ENCODE results near the gene ARHGAP42. TPM values are rescaled to one million over a fixed set of nuclear protein-coding genes. Genes with fewer than 3 reads are reported as not detected.

ARHGAP42 gene
- total and polyA plus RNA-seq, 11 donors, result 3.8 to 12.4 (median 8.6) TPM

- H3K27ac ChIP-seq, result no peak overlapping the region
- intact Hi-C loops (cut with DNase I), result loop anchor here in 1 of 10 donors (10.0 kb wide), 1 partner anchor 56 kb away; no protein-coding TSS in a partner anchor
- 94 to 97% (median 97%) methylated on average over 8 of the region's 8 CpGs for WGBS, 4 donors
- H3K36me3 ChIP-seq, result no peaks in the 10 kb centered on the region
- no peaks in the 10 kb centered on the region for H3K9me3 ChIP-seq
- no peaks in the 10 kb centered on the region for H3K27me3 ChIP-seq
- no peak for TF ChIP-seq POLR2A (IDR thresholded peaks at IDR 0.05)
- TF ChIP-seq CTCF (IDR thresholded peaks at IDR 0.05), result no peak
- peaks cover 0 to 29% (median 15%) of the 10 kb centered on the region in 12 donors for H3K4me1 ChIP-seq
- no peak for ATAC-seq
- H3K4me3 ChIP-seq, result no peak overlapping the region
- DNase-seq, result no peak
Observed at GRCh38 chr11:100780470-100780869, 93.4 kb downstream of the ARHGAP42 start.

GRCh38 chr11:100785148-100785983, 98.3 kb downstream of the ARHGAP42 start:
- intact Hi-C loops (cut with DNase I), result loop anchor here in 2 of 10 donors (5.0 to 10.0 kb wide), 2 partner anchors 61 to 98 kb away; partner anchors contain the start of gene ARHGAP42 (in 1 of the 2)
- ATAC-seq, result peak; percentile 68 to 83 (median 76)
- Histone ChIP-seq H3K27me3 (no peaks in the 10 kb centered on the region), H3K27ac (peak overlapping the region in 8 of 12 donors; percentile 14 to 43 (median 24)), H3K4me1 (peaks cover 0 to 40% (median 23%) of the 10 kb centered on the region in 12 donors), H3K36me3 (no peaks in the 10 kb centered on the region), H3K9me3 (no peaks in the 10 kb centered on the region), H3K4me3 (no peak overlapping the region)
- TF ChIP-seq CTCF (IDR thresholded peaks at IDR 0.05) (no peak), POLR2A (IDR thresholded peaks at IDR 0.05) (no peak)
- 23 to 34% (median 31%) methylated on average over 5 of the region's 5 CpGs for WGBS, 4 donors
- peak in 2 of 5 donors; percentile 18 to 46 for DNase-seq

GRCh38 chr11:100788561-100789295, 101.6 kb downstream of the ARHGAP42 start:
- peak overlapping the region in 3 of 12 donors; percentile 16 to 43 (median 35) for H3K27ac ChIP-seq
- WGBS, 4 donors, result 77 to 88% (median 84%) methylated on average over 1 of the region's 1 CpG

More at GRCh38 chr11:100788561-100789295, 101.6 kb downstream of the ARHGAP42 start:
- no peaks in the 10 kb centered on the region for H3K9me3 ChIP-seq
- intact Hi-C loops (cut with DNase I), result loop anchor here in 2 of 10 donors (5.0 to 10.0 kb wide), 2 partner anchors 64 to 101 kb away; partner anchors contain the start of gene ARHGAP42 (in 1 of the 2)
- no peaks in the 10 kb centered on the region for H3K36me3 ChIP-seq
- DNase-seq, result no peak
- peaks cover 0 to 57% (median 33%) of the 10 kb centered on the region in 12 donors for H3K4me1 ChIP-seq
- no peak overlapping the region for H3K4me3 ChIP-seq
- ATAC-seq, result no peak
- H3K27me3 ChIP-seq, result no peaks in the 10 kb centered on the region
- no peak for TF ChIP-seq CTCF (IDR thresholded peaks at IDR 0.05)
- TF ChIP-seq POLR2A (IDR thresholded peaks at IDR 0.05), result no peak
